ENCODE data around the gene LMO4.
A peak's percentile ranks its signal among the peaks of the same experiment; 100 is the strongest.

Gene LMO4, protein sequence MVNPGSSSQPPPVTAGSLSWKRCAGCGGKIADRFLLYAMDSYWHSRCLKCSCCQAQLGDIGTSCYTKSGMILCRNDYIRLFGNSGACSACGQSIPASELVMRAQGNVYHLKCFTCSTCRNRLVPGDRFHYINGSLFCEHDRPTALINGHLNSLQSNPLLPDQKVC

DNA sequence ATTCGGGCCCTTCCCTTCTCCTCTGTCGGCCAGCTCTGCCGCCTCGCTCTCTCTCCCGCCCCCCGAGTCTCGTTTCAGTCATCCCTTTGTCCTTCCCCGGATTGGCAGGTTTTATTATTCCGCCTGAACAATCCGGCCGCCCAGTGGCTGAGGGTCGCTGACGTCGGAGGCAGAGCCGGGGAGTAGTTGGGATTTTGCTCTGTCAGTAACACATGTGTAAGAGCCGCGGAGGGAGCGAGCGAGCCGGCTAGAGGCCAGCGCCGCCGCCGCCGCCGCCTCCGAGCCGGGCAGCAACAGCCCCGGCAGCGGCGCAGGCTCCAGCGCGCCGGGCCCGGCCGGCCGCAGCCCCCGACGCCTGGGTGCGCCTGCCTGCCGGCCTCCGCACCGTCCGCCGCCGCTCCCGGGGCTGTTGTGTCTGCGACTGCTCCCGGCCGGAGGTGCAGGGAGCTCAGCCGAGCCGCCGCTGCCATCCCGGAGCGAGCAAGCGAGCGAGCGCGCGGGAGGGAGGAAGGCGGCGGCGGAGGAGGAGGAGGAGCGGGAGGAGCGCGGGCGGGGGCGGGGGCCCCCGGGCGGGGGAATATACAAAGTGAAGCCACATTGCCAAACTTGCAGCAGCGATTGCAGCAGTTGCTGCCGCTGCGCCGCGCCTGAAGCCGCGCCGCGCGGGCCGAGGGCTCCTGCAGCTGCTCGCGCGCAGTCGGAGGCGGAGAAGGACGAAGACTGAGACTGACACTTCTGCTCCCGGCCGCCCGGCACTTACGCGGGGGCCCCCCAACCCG, at the start of gene LMO4:
LMO4 (plus strand) TSS at position 609 of the 779 bp plus-strand sequence. CDS start 3,136 bp downstream, outside the sequence.
- Histone ChIP-seq H3K27ac (peak within 1 kb of the TSS; percentile 87), H3K9ac (ENCODE audit: insufficient read length) (peak within 1 kb of the TSS; percentile 93), H3K36me3 (ENCODE audit: insufficient read depth, low read length) (peaks cover 15% of the 10 kb centered on the region), H3K9me3 (ENCODE audit: low read depth, low read length) (no peaks in the 10 kb centered on the region), H3K4me3 (peak within 1 kb of the TSS; percentile 95)
- no peak for TF ChIP-seq EZH2 (IDR thresholded peaks at IDR 0.05)
- peak; percentile 15 for TF ChIP-seq FOXP2 (optimal IDR thresholded peaks at IDR 0.05; ENCODE audit: control extremely low read depth, extremely low read length, insufficient read depth)
- TF ChIP-seq POLR2AphosphoS5 (IDR thresholded peaks at IDR 0.05; ENCODE audit: borderline replicate concordance, low read depth, low read length): peak; percentile 40
- peak; percentile 40 for DNase-seq (ENCODE audit: low read depth, low spot score)

DNA sequence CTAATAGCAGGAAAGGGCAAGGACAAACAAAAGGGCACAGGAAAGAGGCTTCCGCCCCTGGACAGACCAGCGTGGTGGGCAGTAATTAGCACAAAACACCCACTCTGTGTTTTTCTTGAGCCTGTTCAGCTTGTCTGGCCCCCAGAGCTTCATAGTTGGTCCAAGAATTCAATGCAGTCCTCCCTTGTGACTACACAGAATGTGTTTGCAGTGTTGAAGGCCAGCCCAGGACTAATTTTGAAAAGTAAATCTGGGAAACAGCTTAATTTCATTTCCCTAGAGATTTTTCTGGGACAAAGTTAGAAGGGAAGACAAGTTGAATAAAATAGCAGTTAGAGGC, 49.2 kb upstream of the LMO4 start:
- H3K4me3 ChIP-seq: no peak overlapping the region
- H3K9me3 ChIP-seq (ENCODE audit: low read depth, low read length): no peaks in the 10 kb centered on the region
- H3K27ac ChIP-seq: no peak overlapping the region
- no peaks in the 10 kb centered on the region for H3K36me3 ChIP-seq (ENCODE audit: insufficient read depth, low read length)
- no peak for DNase-seq (ENCODE audit: low read depth, low spot score)
- no peak overlapping the region for H3K9ac ChIP-seq (ENCODE audit: insufficient read length)
- no peak for TF ChIP-seq FOXP2 (optimal IDR thresholded peaks at IDR 0.05; ENCODE audit: control extremely low read depth, extremely low read length, insufficient read depth)
- TF ChIP-seq POLR2AphosphoS5 (IDR thresholded peaks at IDR 0.05; ENCODE audit: borderline replicate concordance, low read depth, low read length): no peak
- no peak for TF ChIP-seq EZH2 (IDR thresholded peaks at IDR 0.05)

DNA sequence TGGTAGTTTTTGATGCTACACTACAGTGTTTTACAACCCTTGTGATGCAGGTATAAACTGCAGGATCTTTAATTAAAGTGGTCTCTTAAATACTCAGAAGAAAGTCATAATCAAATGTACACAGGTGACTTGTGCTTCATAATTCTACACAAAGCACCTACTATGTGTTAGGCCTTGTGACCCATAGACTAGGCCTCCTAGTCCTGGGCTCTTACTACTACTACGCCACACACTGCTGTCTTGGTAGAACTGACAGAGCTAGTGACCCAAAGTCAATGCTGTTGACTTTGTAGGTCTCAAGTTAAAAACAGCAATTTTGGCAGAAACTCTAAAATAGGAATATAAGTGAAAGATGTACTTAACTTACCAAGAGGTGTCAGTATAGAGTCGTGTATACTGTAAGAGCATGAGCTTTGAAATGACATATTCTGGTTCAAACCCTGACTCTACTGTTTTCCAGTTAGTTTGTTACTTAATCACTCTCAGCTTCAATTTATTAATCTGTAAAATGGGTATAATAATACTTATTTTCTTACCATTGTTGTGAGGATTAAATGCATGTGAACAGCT, 48.6 kb upstream of the LMO4 start:
- Histone ChIP-seq H3K36me3 (ENCODE audit: insufficient read depth, low read length) (no peaks in the 10 kb centered on the region), H3K27ac (no peak overlapping the region), H3K9me3 (ENCODE audit: low read depth, low read length) (no peaks in the 10 kb centered on the region), H3K9ac (ENCODE audit: insufficient read length) (no peak overlapping the region), H3K4me3 (no peak overlapping the region)
- TF ChIP-seq EZH2 (IDR thresholded peaks at IDR 0.05) (no peak), FOXP2 (optimal IDR thresholded peaks at IDR 0.05; ENCODE audit: control extremely low read depth, extremely low read length, insufficient read depth) (no peak), POLR2AphosphoS5 (IDR thresholded peaks at IDR 0.05; ENCODE audit: borderline replicate concordance, low read depth, low read length) (no peak)
- DNase-seq (ENCODE audit: low read depth, low spot score): no peak

DNA sequence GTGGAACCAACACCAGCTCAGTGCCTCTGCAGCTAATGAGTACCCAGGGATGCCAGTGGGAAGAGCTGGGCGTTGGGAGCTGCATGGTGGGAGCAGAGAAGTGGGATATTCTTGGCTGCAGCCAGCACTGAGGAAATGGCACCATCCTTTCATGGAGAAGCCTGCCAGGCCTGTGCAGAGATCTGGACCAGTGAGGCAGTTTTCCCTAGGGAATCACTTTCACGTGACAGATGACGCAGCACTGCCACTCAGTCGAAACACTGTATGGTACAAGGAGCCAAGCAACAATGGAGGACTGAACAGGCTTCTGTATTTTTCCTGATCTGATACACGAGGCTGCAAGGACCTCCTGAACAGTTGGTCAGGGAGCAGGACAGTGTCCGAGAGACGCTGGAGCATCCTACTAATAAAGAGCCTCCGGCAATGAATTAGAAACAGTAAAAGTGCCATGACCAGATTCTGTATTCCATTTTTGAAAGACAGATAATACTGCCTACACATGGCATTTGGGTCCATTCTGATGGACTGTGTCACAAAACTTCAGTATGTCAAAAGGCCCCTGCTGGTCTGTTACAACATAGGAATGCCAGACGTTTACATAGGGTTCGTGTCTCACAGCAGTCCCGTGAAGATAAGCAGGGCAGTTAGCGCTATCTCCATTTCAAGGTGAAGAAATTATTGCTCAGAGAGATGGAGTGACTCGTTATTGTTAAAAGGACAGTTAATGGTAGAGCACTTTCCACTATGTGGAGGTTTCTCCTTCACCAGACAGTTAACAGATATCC, 44.0 kb upstream of the LMO4 start:
- Histone ChIP-seq H3K9me3 (ENCODE audit: low read depth, low read length) (no peaks in the 10 kb centered on the region), H3K36me3 (ENCODE audit: insufficient read depth, low read length) (no peaks in the 10 kb centered on the region), H3K27ac (no peak overlapping the region), H3K4me3 (no peak overlapping the region), H3K9ac (ENCODE audit: insufficient read length) (no peak overlapping the region)
- no peak for TF ChIP-seq EZH2 (IDR thresholded peaks at IDR 0.05)
- no peak for DNase-seq (ENCODE audit: low read depth, low spot score)

DNA sequence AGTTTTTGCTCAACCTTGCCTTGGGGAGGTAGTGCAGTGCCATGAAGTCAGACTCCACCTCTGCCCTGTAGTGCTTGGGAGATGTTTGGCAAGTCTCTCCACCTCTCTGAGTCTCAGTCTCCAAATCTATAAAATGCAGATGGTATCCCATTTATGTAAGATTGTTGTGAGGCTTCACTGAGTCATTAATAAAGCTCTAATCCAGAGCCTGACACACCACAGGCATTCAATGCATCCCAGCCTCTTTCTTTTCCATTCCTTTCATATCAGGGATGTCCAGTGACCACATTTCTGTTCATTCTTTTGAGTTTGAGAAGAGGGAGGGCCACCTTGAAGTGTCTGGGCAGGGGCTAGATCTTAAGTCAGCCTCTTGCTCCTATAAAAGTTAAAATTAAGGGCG, 37.6 kb upstream of the LMO4 start:
- Histone ChIP-seq H3K36me3 (ENCODE audit: insufficient read depth, low read length) (no peaks in the 10 kb centered on the region), H3K9ac (ENCODE audit: insufficient read length) (no peak overlapping the region), H3K4me3 (no peak overlapping the region), H3K27ac (no peak overlapping the region), H3K9me3 (ENCODE audit: low read depth, low read length) (no peaks in the 10 kb centered on the region)
- TF ChIP-seq FOXP2 (optimal IDR thresholded peaks at IDR 0.05; ENCODE audit: control extremely low read depth, extremely low read length, insufficient read depth) (no peak), POLR2AphosphoS5 (IDR thresholded peaks at IDR 0.05; ENCODE audit: borderline replicate concordance, low read depth, low read length) (no peak), EZH2 (IDR thresholded peaks at IDR 0.05) (no peak)
- DNase-seq (ENCODE audit: low read depth, low spot score): no peak

DNA sequence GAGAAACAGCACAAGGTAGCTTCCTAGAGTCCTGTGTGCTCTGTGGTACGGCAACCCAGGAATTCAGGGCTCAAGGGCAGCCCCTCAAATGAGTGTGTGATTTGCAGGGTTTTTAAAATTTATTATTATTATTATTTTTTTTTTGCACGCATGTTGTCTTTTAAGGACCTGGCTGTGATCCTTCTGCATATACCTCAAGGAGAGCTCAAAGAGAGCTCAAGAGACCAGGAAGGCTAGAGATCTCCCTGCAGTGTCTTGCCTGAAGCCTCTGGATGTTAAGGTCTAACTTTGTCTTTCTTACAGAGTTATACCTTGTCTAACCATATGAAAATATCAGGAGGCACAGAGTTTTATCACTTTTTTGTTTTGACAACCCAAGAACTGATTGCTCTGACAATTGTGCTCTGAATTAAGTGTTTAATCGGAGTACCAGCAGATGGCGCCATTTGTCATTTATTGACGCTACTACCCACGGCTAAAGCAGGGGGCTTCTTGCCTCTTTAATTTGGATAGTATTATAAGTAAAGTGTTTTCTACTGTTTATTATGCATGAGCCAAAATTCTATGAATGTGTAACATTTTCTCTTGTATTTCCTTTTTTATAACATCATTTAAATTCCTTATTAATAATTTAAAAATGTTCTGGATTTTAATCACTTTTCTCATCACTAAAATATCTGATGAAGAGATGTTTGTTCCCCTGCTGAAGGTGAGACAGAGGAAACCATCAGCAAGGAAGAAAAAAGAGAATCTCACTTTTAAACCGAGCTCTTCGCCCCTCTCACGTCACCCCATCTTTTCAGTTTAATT, 35.8 kb upstream of the LMO4 start:
- Histone ChIP-seq H3K36me3 (ENCODE audit: insufficient read depth, low read length) (no peaks in the 10 kb centered on the region), H3K27ac (no peak overlapping the region), H3K4me3 (no peak overlapping the region), H3K9ac (ENCODE audit: insufficient read length) (no peak overlapping the region), H3K9me3 (ENCODE audit: low read depth, low read length) (no peaks in the 10 kb centered on the region)
- TF ChIP-seq EZH2 (IDR thresholded peaks at IDR 0.05) (no peak), POLR2AphosphoS5 (IDR thresholded peaks at IDR 0.05; ENCODE audit: borderline replicate concordance, low read depth, low read length) (no peak), FOXP2 (optimal IDR thresholded peaks at IDR 0.05; ENCODE audit: control extremely low read depth, extremely low read length, insufficient read depth) (no peak)
- DNase-seq (ENCODE audit: low read depth, low spot score): peak; percentile 70

DNA sequence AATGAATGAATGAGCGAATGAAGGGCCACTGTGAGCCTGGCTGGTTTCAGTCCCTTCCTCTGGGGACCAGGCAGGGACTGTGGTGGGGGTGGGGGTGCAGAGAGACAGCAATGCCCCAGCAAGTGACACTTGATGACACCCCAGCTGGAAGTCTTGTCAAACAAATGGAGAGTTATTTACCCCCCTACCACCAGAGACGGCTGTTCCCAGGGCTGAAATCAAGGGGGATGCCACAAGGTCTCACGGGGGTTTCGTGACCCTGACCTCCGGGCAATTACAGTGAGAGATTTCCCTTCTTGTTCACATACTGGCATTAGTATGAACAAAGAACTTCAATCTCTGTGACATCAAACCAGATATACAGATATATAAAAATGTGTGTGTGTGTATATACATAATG, 34.0 kb upstream of the LMO4 start:
- no peak for DNase-seq (ENCODE audit: low read depth, low spot score)
- no peak overlapping the region for H3K4me3 ChIP-seq
- H3K9ac ChIP-seq (ENCODE audit: insufficient read length): no peak overlapping the region
- TF ChIP-seq EZH2 (IDR thresholded peaks at IDR 0.05) (no peak), FOXP2 (optimal IDR thresholded peaks at IDR 0.05; ENCODE audit: control extremely low read depth, extremely low read length, insufficient read depth) (no peak), POLR2AphosphoS5 (IDR thresholded peaks at IDR 0.05; ENCODE audit: borderline replicate concordance, low read depth, low read length) (no peak)
- H3K27ac ChIP-seq: no peak overlapping the region
- H3K9me3 ChIP-seq (ENCODE audit: low read depth, low read length): no peaks in the 10 kb centered on the region
- H3K36me3 ChIP-seq (ENCODE audit: insufficient read depth, low read length): no peaks in the 10 kb centered on the region

All from SK-N-MC (cell line).